Epidermal melanocyte (primary cell): ENCODE data around the gene RPL37.
"Not testable (repeated sequence)": the region's sequence is repeated elsewhere in the genome, so short reads cannot be mapped to it uniquely, and the experiment has no call there.

Experiments
- DNase-seq: peaks from one replicate; pipeline ENCODE4 v3.0.0; 2011; ENCODE audit warnings: low spot score; ENCODE audit not compliant: insufficient read length

Gene RPL37

GRCh38 chr5:40834849-40835787, at the start of gene RPL37:
TSS of gene RPL37 (minus strand) at chr5:40835222. CDS start at chr5:40835185, 37 bp downstream.
- DNase-seq = peak; percentile 89

GRCh38 chr5:40883051-40883450, 48.0 kb upstream of the RPL37 start:
- not testable (repeated sequence) for DNase-seq

GRCh38 chr5:40882291-40882690, 47.3 kb upstream of the RPL37 start:
- DNase-seq = no peak

GRCh38 chr5:40879163-40879942, 44.3 kb upstream of the RPL37 start:
- no peak for DNase-seq

GRCh38 chr5:40877371-40877988, 42.5 kb upstream of the RPL37 start:
- DNase-seq = no peak

GRCh38 chr5:40875958-40876357, 40.9 kb upstream of the RPL37 start:
- DNase-seq = no peak

- no peak for DNase-seq
Measured at GRCh38 chr5:40873286-40873880, 38.4 kb upstream of the RPL37 start.

- DNase-seq = not testable (repeated sequence)
Measured at GRCh38 chr5:40872253-40872652, 37.2 kb upstream of the RPL37 start.

GRCh38 chr5:40871177-40871576, 36.2 kb upstream of the RPL37 start:
- no peak for DNase-seq

- DNase-seq = no peak
Measured at GRCh38 chr5:40869384-40869783, 34.4 kb upstream of the RPL37 start.

- DNase-seq = no peak
Measured at GRCh38 chr5:40866844-40867243, 31.8 kb upstream of the RPL37 start.

GRCh38 chr5:40865004-40865403, 30.0 kb upstream of the RPL37 start:
- DNase-seq = not testable (repeated sequence)

GRCh38 chr5:40860711-40861110, 25.7 kb upstream of the RPL37 start:
- DNase-seq = no peak

GRCh38 chr5:40853632-40854192, 18.7 kb upstream of the RPL37 start:
- no peak for DNase-seq

- no peak for DNase-seq
Measured at GRCh38 chr5:40847525-40847924, 12.5 kb upstream of the RPL37 start.

GRCh38 chr5:40846371-40846770, 11.3 kb upstream of the RPL37 start:
- no peak for DNase-seq

GRCh38 chr5:40844565-40844964, 9.5 kb upstream of the RPL37 start:
- no peak for DNase-seq

- DNase-seq = no peak
Measured at GRCh38 chr5:40842351-40842750, 7.3 kb upstream of the RPL37 start.

- no peak for DNase-seq
Measured at GRCh38 chr5:40841068-40841805, 6.2 kb upstream of the RPL37 start, which contains the start of gene CARD6. TSS of gene CARD6 (plus strand) at chr5:40841367. CDS start at chr5:40841383, 16 bp downstream.

- DNase-seq = no peak
Measured at GRCh38 chr5:40838086-40838485, 3.1 kb upstream of the RPL37 start.
